Measurements from ENCODE around the gene GPRC6A.

Gene GPRC6A

DNA sequence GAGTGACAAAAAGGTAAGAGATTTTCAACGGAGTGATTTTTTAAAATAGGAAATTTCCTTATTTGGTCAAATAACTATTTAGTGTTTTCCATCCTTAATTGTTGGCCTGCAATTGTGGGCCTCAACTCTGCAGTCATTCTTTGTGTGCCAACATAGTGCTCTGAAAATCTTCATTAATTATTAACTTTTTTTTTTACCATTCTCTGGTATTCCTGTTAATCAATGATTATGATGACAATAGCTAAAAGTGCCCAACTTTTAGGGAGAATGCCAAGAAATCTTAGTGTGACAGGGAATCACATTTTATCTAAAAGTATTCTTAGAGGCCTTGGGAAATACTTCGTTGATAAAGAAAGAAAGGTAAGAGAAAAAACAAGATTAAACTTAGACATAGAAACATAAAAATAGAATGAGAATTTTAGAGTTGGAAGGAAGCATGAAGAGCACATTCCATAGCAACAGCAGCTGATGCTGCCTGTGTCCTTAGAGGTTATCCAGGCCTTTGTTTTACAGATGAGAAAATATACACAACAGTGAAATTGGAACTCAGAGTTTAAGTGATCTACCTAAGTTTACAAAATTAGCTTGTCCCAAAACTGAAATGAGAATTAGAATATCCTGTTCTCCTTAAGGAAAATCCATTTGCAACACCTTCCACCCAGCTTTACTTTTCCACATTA is 1.2 kb downstream of the GPRC6A start:
- TF ChIP-seq GATA3 (IDR thresholded peaks at IDR 0.05; ENCODE audit: low read depth, low read length), result no peak
- TF ChIP-seq GATA2 (IDR thresholded peaks at IDR 0.05; ENCODE audit: low read depth, low read length), result no peak

DNA sequence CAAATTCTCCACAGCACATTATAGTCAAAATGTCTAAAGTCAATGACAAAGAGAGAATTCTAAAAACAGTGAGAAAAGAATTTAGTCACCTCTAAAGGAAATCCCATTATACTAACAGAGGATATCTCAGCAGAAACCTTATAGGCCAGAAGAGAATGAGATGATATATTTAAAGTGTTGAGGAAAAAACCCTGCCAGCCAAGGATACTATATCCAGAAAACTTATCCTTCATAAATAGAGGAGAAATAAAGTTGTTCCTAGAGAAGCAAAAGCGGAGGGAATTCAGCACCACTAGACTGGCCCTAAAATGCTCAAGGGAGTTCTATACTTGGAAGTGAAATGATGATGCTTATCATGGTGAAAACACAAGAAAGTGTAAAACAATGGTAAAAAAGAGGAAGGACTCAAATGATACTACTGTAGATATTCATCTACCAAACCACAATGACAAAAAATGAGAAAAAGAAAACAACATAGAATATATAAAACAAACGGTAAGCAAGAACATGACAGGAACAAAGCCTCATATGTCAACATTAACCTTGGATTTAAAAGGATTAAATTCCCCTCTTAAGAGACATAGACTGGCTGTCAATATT is 16.7 kb downstream of the GPRC6A start:
- TF ChIP-seq GATA3 (IDR thresholded peaks at IDR 0.05; ENCODE audit: low read depth, low read length), result no peak
- no peak for TF ChIP-seq GATA2 (IDR thresholded peaks at IDR 0.05; ENCODE audit: low read depth, low read length)

DNA sequence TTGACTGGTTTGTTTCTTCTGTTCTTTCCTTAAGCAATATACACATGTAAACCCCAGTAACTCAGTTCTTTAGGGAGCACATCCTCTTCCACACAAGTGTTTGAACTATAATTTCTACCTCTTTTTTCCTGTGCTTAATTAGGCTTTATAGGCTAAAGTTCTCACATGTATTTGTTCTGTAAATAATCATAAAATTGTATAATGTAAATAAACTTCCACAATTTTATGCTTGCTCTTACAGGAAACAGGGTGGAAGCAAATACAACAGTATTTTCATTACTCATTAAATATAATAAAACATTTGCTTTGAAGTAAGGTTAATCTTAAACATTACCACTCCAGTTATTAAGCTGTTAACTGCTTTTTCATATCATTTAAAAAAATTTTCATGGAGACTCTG is 26.9 kb downstream of the GPRC6A start:
- TF ChIP-seq GATA2 (IDR thresholded peaks at IDR 0.05; ENCODE audit: low read depth, low read length) (no peak), GATA3 (IDR thresholded peaks at IDR 0.05; ENCODE audit: low read depth, low read length) (no peak)

DNA sequence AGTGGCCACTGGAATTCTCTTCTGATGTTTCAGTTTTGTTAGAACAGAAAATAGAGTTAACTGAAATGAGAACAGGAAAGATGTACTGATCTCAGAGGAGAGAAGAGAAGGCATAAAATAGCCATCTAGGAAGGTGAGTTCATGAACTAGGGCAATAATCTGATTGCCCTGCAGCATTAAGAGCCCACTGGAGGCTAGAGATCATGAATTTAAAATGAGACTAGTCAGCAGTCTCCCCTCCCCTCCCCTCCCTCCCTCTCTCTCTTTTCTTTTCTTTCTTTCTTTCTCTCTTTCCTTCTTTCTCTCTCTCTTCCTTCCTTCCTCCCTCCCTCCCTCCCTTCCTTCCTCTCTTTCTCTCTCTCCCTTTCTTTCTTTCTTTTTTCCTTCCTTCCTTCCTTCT is 28.9 kb downstream of the GPRC6A start:
- no peak for TF ChIP-seq GATA3 (IDR thresholded peaks at IDR 0.05; ENCODE audit: low read depth, low read length)
- TF ChIP-seq GATA2 (IDR thresholded peaks at IDR 0.05; ENCODE audit: low read depth, low read length), result no peak

DNA sequence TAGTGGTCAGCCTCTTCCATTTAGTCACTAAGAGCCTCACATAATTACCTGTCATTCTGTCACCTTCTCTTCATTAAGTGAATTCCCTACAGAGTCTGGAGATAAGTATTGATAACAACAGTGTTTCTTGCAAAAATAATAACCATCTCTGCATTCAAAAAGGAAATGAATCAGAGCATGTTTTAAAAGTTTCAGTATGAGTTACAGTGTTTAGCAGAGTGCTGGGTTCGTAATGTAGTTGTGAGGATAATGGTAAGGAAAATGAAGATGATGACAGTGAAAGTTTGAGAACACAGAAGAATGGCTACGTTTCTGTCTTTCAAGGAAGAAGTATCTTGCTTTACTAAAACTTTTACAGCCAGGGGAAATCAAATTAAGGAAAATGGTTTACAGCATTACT is 31.3 kb downstream of the GPRC6A start:
- TF ChIP-seq GATA2 (IDR thresholded peaks at IDR 0.05; ENCODE audit: low read depth, low read length) (no peak), GATA3 (IDR thresholded peaks at IDR 0.05; ENCODE audit: low read depth, low read length) (no peak)

DNA sequence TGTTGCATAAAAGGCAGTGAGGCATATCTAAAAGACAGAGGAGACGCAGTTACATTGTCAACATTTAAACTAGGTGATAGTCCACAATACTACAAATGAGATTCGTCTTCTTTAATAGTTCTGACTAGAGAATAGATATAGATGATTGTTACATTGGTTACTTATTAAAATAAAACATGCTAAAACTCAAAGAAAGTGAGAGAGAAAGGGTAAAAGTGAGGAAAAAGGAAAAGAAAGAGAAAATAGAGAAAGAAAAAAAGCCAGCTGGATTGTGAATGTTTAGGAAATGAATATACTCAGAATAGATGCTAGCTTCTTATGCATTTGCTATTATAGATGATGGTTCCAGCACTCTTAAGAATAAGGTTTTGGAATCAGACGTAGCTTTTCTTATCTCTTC is 35.7 kb downstream of the GPRC6A start:
- TF ChIP-seq GATA3 (IDR thresholded peaks at IDR 0.05; ENCODE audit: low read depth, low read length) (no peak), GATA2 (IDR thresholded peaks at IDR 0.05; ENCODE audit: low read depth, low read length) (no peak)

DNA sequence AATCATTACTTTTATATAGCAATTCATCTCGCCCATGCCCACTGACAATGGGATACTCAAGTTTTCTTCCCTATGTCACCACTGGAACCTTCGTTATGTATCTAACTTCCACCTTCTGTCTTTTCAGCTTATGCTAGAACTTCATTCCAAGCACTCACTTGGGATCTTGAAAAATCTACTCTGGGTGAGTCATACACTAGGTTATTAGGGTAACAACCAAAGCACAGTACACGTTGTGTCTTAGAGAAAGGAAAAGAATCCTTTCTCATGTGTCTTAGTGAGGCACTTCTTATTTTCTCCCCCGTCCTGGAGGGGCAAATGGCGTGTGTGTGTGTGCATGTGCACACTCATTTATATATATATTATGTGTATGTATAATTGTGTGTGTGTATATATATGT is 45.0 kb downstream of the GPRC6A start:
- no peak for TF ChIP-seq GATA2 (IDR thresholded peaks at IDR 0.05; ENCODE audit: low read depth, low read length)
- no peak for TF ChIP-seq GATA3 (IDR thresholded peaks at IDR 0.05; ENCODE audit: low read depth, low read length)

DNA sequence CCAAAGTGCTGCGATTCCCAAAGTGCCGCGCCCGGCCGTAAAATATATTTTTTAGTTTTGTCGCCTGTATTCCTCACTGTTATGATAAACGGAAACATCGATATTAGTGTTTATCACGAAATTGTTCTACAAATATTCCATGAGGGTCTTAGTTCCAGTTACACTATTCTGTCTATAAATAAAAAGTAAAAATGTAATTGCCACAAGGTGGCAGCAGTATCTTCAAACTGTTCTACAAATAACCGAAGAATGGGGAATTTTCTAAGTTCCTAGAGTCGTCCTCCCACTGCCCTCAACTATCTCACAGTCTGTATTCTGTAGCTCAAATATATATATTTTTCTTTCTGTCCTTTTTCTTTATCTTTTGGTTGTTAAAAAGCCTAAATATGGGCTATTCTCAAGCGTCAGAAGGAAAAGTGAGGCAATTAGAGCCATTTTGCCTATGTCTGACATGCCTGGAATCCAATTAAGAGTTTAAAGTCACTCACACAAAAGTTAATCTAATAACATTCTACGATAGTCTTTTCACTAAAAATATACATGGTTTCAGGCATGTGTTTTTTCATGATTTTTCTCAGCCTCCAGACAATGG is 49.2 kb downstream of the GPRC6A start:
- TF ChIP-seq GATA2 (IDR thresholded peaks at IDR 0.05; ENCODE audit: low read depth, low read length) (no peak), GATA3 (IDR thresholded peaks at IDR 0.05; ENCODE audit: low read depth, low read length) (no peak)

DNA sequence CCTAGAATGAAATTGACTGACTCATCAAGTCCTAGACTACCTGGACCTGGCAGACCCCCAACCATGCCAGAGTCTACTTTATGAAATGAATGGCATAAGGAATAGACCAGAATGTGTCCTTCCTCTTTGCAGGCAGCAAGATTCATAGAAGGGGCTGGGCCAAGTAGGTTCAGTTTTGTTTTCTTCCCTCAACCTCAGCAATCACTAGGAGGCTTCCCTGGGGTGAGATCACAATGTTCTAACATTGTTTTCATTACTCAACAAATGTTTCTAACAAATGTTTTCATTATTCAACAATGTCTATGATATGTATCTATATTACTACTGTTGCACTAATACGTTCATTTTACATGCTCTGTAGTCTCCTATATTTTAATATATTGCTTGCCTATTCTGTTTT is 55.0 kb downstream of the GPRC6A start:
- no peak for TF ChIP-seq GATA3 (IDR thresholded peaks at IDR 0.05; ENCODE audit: low read depth, low read length)
- TF ChIP-seq GATA2 (IDR thresholded peaks at IDR 0.05; ENCODE audit: low read depth, low read length), result no peak

DNA sequence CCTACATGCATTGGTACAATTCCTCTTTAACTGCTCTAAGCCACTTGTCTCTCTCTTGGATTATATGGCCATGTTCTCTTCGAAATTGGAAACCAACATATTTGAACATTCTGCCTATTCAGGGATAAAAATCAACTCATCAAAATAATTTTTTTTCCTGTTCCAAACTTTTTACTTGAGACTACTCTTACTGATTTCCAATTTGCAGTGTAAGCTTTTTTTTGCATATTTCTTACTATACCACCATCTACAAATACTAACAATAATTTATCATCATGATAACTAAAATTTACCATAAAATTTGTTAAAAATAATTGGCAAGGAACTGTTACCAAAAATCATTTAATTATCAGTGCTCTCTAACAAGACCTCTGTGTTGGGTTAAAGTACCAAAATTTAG is 56.4 kb downstream of the GPRC6A start:
- no peak for TF ChIP-seq GATA2 (IDR thresholded peaks at IDR 0.05; ENCODE audit: low read depth, low read length)
- no peak for TF ChIP-seq GATA3 (IDR thresholded peaks at IDR 0.05; ENCODE audit: low read depth, low read length)

DNA sequence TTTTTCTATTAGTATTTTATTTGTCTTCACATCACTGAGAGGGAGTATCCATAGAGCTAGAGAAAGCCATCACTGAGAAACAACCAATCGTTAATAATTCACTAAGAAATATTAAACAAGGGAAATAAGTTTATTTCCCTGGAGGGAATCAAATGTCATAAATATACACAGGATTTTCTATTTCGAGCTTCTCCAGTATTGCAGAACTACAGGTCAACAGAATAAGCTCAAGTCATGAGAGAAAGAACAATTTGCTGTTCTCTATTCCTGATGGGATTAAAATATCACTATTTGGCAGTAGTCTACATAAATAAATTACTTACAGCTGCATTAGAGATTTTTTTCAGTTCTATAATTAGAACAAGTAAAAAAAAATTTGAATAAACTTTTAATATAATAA is 61.2 kb downstream of the GPRC6A start:
- TF ChIP-seq GATA3 (IDR thresholded peaks at IDR 0.05; ENCODE audit: low read depth, low read length) (no peak), GATA2 (IDR thresholded peaks at IDR 0.05; ENCODE audit: low read depth, low read length) (no peak)

DNA sequence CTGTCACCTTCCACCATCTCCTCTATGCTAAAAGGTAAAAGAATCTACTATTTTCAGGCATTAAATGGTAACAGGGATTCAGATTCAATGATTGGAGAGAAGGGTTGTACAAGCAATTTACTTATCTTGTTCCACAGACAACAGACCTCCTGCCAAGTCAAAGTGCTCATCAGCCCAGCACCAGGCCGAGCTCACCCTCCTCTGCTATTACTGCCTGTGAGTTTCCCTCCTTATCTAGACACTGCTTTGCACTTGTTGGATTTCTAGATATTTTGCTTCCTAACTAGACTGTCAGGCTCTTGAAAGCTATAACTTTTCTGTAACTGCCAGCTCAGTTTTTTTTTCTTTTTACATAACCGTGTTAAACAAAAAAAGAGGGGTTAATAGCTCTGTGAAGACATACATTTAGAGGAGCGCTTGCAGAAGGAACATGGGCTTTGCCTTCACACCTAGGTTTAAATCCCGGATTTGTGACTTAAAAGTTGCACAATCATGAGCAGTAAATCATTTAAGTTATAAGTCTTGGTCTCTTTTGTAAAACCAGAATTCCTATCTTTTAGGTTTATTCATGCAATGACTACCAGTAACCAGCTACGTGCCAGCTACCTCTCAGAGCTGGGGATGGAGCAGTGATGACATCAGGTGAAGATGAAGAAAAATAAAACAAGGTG is 62.2 kb downstream of the GPRC6A start:
- no peak for TF ChIP-seq GATA3 (IDR thresholded peaks at IDR 0.05; ENCODE audit: low read depth, low read length)
- TF ChIP-seq GATA2 (IDR thresholded peaks at IDR 0.05; ENCODE audit: low read depth, low read length), result no peak

DNA sequence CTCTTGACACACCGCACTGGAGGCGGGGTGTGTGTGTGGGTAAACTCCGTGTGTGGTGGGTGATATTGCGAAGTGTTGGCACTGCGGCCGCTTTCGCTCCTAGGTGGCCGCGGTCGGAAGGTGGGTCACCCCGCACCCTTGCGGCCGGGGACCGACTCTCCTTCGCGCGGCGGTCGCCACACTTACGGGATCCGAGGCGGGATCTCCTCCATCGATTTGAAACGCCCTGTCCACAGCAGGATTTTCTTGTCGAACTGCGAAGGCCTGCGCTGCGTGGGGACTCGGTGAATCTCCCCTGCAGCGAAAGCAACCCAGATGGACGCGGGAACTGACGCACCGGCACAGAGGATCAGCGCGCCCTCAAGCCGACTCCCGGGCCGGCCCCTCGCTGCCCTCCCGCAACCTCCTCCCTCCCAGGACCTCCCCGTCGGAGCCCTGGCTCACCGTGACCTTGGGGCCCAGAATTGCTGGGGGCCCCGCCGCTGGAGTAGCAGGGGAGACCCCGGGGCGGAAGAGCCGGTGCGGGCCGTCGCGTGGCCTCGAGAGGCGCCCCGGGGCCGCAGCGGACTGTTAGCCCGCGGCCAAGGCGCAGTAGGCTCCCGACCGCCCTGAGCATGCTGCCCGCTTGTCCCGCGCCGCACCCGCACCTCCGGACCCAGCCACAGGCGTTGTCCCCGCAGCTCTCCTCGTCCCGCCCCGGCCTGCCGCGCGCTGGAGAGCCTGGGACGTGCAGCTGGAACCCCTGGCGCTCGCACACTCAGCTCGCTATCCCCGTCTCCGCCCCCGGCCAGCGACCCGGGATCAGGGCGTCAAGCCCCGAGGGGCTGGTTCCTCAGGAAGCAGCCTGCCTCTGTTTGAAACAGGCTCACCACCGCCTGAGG is 63.7 kb downstream of the GPRC6A start, which contains the start of gene FAM162B:
FAM162B (minus strand) TSS at position 759 of the 881 bp plus-strand sequence; CDS start at position 616, 143 bp downstream.
- no peak for TF ChIP-seq GATA2 (IDR thresholded peaks at IDR 0.05; ENCODE audit: low read depth, low read length)
- no peak for TF ChIP-seq GATA3 (IDR thresholded peaks at IDR 0.05; ENCODE audit: low read depth, low read length)

DNA sequence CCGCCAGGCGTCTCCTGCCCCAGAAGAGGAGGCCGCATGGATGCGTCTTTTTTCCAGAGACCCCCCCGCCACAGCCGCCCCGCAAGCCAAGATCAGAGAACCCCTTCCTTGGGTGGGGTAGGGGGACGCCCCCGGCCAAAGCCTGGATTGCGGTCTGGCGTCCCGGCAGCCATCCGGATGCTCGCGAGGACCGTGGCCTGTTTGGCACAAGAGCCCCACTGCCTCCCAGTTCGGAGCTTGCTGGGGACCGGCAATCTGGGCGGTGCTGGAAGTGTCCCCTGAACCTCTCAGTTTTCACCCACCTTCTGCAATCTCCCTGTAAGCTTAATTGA is 64.3 kb downstream of the GPRC6A start:
- no peak for TF ChIP-seq GATA3 (IDR thresholded peaks at IDR 0.05; ENCODE audit: low read depth, low read length)
- no peak for TF ChIP-seq GATA2 (IDR thresholded peaks at IDR 0.05; ENCODE audit: low read depth, low read length)
